ENCODE data around the gene C4BPA. TPM values are rescaled to one million over a fixed set of nuclear protein-coding genes. Genes with fewer than 3 reads are reported as not detected.

The C4BPA gene
- total RNA-seq, 1 experiment from 2014 or later, result not detected

DNA sequence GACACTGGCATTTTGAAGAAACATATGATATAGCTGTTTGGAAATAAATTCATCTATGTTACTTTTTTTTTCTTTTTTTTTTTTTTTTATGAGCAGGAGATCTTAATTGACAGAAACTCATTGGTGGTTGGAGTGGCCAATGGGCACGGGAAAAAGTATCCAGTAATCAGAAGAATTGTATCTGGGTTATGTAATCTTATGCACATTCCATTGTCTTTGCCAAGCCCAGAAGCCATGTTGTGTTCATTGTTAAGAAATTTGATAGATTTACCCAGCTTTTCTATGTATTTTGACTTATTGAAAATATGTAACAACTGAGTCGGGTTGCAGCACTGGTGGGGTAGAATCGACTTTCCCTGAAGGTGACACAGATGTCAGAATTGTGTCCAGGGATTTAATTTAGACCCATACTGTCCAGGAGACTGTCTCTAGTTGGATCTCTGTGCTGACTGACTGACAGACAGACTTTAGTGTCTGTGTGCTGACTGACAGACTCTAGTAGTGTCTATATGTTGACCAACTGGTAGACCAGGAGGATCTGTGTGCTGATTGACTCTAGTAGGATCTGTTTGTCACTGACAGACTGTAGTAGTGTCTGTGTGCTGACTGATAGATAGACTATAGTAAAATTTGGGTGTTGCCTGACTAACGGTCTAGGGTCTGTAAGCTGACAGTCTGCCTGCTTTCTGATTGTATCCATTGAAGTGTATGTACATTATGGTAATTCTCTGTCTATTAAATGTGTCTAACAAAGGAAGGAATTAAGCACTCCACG is 27.7 kb upstream of the C4BPA start:
- POLR2A ChIA-PET (ENCODE audit: unreplicated experiment), result interaction anchor here (0.6 to 0.7 kb wide), 3 partner anchors 27 to 45 kb away, joined by 6 to 10 read pairs (median 9); no protein-coding TSS in a partner anchor
- no peaks in the 10 kb centered on the region for H3K27me3 ChIP-seq (ENCODE audit: low read length)
- no peaks in the 10 kb centered on the region for H3K79me2 ChIP-seq (ENCODE audit: low read length)

GRCh38 chr1:207077012-207077411 is 27.0 kb upstream of the C4BPA start:
- Histone ChIP-seq H4K20me1 (ENCODE audit: low read length) (no peaks in the 10 kb centered on the region), H3K79me2 (ENCODE audit: low read length) (no peaks in the 10 kb centered on the region), H3K9ac (ENCODE audit: low read length) (no peak overlapping the region), H3K36me3 (ENCODE audit: low read depth, low read length) (peaks cover 29% of the 10 kb centered on the region; the same call in 1 of the 2 replicates), H2AFZ (ENCODE audit: low read length) (no peak overlapping the region), H3K9me3 (ENCODE audit: low read length) (no peaks in the 10 kb centered on the region), H3K4me1 (ENCODE audit: insufficient read depth, low read length) (peaks cover 37% of the 10 kb centered on the region), H3K27ac (ENCODE audit: low read length) (peak overlapping the region; percentile 3; the same call in 1 of the 2 replicates), H3K4me3 (ENCODE audit: low read length) (no peak overlapping the region), H3K4me2 (ENCODE audit: low read length) (no peak overlapping the region), H3F3A (ENCODE audit: low read length, unreplicated experiment) (peaks cover 6% of the 10 kb centered on the region), H3K27me3 (ENCODE audit: low read length) (no peaks in the 10 kb centered on the region), H3K9me2 (replicated peaks; ENCODE audit: low read length) (no peaks in the 10 kb centered on the region)
- intact Hi-C loops (cut with micrococcal nuclease), result loop anchor here (1.0 to 5.0 kb wide), 5 partner anchors 24 to 350 kb away; partner anchors contain the start of genes IL20 and PFKFB2
- ATAC-seq, result no peak
- DNase-seq, result no peak
- POLR2A ChIA-PET (ENCODE audit: unreplicated experiment), result interaction anchor here (0.6 kb wide), 1 partner anchor 28 kb away, joined by 3 read pairs; no protein-coding TSS in a partner anchor
- BruUV-seq (replicated peaks), result no TSS peak
- CTCF ChIA-PET, result no interaction called here
- TF ChIP-seq EZH2phosphoT487 (IDR thresholded peaks at IDR 0.05; ENCODE audit: borderline replicate concordance, low read length) (no peak), EZH2 (IDR thresholded peaks at IDR 0.05; ENCODE audit: low read length, unreplicated experiment) (no peak), CTCF (conservative IDR thresholded peaks at IDR 0.05; ENCODE audit: low read depth, low read length) (no peak)

More for the DNA sequence above, 27.7 kb upstream of the C4BPA start:
- BruUV-seq (replicated peaks), result no TSS peak
- H4K20me1 ChIP-seq (ENCODE audit: low read length), result no peaks in the 10 kb centered on the region
- H3K36me3 ChIP-seq (ENCODE audit: low read depth, low read length), result peaks cover 36% of the 10 kb centered on the region; the same call in 1 of the 2 replicates
- CTCF ChIA-PET, result interaction anchor here (0.6 to 1.4 kb wide), 4 partner anchors 49 to 240 kb away, joined by 4 to 6 read pairs (median 4); no protein-coding TSS in a partner anchor
- no peak for ATAC-seq
- H3K9me2 ChIP-seq (replicated peaks; ENCODE audit: low read length), result no peaks in the 10 kb centered on the region
- TF ChIP-seq EZH2 (IDR thresholded peaks at IDR 0.05; ENCODE audit: low read length, unreplicated experiment) (no peak), CTCF (conservative IDR thresholded peaks at IDR 0.05; ENCODE audit: low read depth, low read length) (no peak), EZH2phosphoT487 (IDR thresholded peaks at IDR 0.05; ENCODE audit: borderline replicate concordance, low read length) (no peak)
- H3K4me1 ChIP-seq (ENCODE audit: insufficient read depth, low read length), result peaks cover 37% of the 10 kb centered on the region
- H2AFZ ChIP-seq (ENCODE audit: low read length), result no peak overlapping the region
- no peaks in the 10 kb centered on the region for H3K9me3 ChIP-seq (ENCODE audit: low read length)
- no peak overlapping the region for H3K9ac ChIP-seq (ENCODE audit: low read length)
- peaks cover 6% of the 10 kb centered on the region for H3F3A ChIP-seq (ENCODE audit: low read length, unreplicated experiment)
- no peak overlapping the region for H3K27ac ChIP-seq (ENCODE audit: low read length)
- no peak overlapping the region for H3K4me2 ChIP-seq (ENCODE audit: low read length)
- no peak for DNase-seq
- no peak overlapping the region for H3K4me3 ChIP-seq (ENCODE audit: low read length)
- intact Hi-C loops (cut with micrococcal nuclease), result loop anchor here (5.0 kb wide), 2 partner anchors 209 to 349 kb away; partner anchors contain the start of gene IL20
